Ovary (tissue), 3 donors: Measurements from ENCODE around the gene DCAF8.

Experiments
- EP300 ChIP-seq: sonication (generic); formaldehyde crosslinking; IDR thresholded peaks from one replicate; pipeline ENCODE4 v1.6.1; 2017; ENCODE audit warnings: antibody characterized with exemption
- TF ChIP-seq, protein P1 (sequence below), 3 donors: fragments of 450-650 bp in 2 of 3; fragments of 200-600 bp in 1 of 3; IDR thresholded peaks; one replicate each; pipeline versions ENCODE4 v1.5.1 to v1.8.0; 2016 to 2022; ENCODE audit warnings: antibody characterized with exemption in 3 of 3, mild to moderate bottlenecking in 1 of 3
- donor health status: DM: no; HTN: no; CAD: no.

DNA sequence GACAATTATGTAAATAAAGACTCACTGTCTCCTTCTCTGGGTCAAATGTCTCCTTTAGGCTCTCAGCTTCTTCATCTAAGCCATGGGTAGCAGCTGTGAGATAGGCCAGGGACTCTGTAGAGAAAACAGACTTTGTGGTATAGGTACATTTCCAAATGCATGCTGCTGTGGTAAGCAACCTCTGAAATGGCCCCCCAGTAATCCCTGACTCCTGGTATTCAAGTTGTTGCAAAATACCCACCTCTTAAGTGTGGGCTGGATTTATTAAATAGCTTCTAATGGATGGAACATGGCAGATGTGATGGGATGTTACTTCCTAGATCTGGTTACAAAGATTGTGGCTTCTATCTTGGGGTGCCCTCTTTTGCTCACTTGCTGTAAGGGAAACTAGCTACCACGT is 33.7 kb upstream of the DCAF8 start:
- TF ChIP-seq, protein P1, sequence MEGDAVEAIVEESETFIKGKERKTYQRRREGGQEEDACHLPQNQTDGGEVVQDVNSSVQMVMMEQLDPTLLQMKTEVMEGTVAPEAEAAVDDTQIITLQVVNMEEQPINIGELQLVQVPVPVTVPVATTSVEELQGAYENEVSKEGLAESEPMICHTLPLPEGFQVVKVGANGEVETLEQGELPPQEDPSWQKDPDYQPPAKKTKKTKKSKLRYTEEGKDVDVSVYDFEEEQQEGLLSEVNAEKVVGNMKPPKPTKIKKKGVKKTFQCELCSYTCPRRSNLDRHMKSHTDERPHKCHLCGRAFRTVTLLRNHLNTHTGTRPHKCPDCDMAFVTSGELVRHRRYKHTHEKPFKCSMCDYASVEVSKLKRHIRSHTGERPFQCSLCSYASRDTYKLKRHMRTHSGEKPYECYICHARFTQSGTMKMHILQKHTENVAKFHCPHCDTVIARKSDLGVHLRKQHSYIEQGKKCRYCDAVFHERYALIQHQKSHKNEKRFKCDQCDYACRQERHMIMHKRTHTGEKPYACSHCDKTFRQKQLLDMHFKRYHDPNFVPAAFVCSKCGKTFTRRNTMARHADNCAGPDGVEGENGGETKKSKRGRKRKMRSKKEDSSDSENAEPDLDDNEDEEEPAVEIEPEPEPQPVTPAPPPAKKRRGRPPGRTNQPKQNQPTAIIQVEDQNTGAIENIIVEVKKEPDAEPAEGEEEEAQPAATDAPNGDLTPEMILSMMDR (IDR thresholded peaks at IDR 0.05): no peak
- no peak for TF ChIP-seq EP300
